Measurements from ENCODE around the gene EFNA1. TPM values are rescaled to one million over a fixed set of nuclear protein-coding genes. Genes with fewer than 3 reads are reported as not detected.

Gene EFNA1
- polyA plus RNA-seq, 2 of the 4 experiments (the other 2 are of a cell fraction): 25.1 to 38.9 TPM

Small RNA genes within 50 kb of the gene (small RNA-seq; reads per million reads assigned to genes)
- 0 reads per million in 6 experiments for gene HMGN2P18
- gene RF00019: 0 reads per million in 6 experiments

Other genes with a start within 250 kb of the EFNA1 start
- 31.4 and 35.7 TPM in 2 replicates for gene PMVK, start 191.2 kb upstream of the EFNA1 start, polyA plus RNA-seq (2011; rRNA removed)
- 52.0 to 57.3 TPM (median 53.0 TPM) in 3 replicates for gene PMVK, start 191.2 kb upstream of the EFNA1 start, polyA plus RNA-seq (2017; fragmentation: RNase III; extraction: RNeasy Plus Mini Kit Qiagen cat#74134 plus additional on column Dnase treatment)
- gene PBXIP1, start 171.8 kb upstream of the EFNA1 start, polyA plus RNA-seq (2011; rRNA removed): 15.0 and 16.8 TPM in 2 replicates
- gene PBXIP1, start 171.8 kb upstream of the EFNA1 start, polyA plus RNA-seq (2017; fragmentation: RNase III; extraction: RNeasy Plus Mini Kit Qiagen cat#74134 plus additional on column Dnase treatment): 13.9 to 22.4 TPM (median 20.8 TPM) in 3 replicates
- 24.6 and 25.8 TPM in 2 replicates for gene PYGO2, start 166.1 kb upstream of the EFNA1 start, polyA plus RNA-seq (2011; rRNA removed)
- 15.7 to 18.9 TPM (median 18.3 TPM) in 3 replicates for gene PYGO2, start 166.1 kb upstream of the EFNA1 start, polyA plus RNA-seq (2017; fragmentation: RNase III; extraction: RNeasy Plus Mini Kit Qiagen cat#74134 plus additional on column Dnase treatment)
- 174 and 203 TPM in 2 replicates for gene SHC1, start 157.1 kb upstream of the EFNA1 start, polyA plus RNA-seq (2011; rRNA removed)
- 117 to 124 TPM (median 118 TPM) in 3 replicates for gene SHC1, start 157.1 kb upstream of the EFNA1 start, polyA plus RNA-seq (2017; fragmentation: RNase III; extraction: RNeasy Plus Mini Kit Qiagen cat#74134 plus additional on column Dnase treatment)
- 725 and 787 TPM in 2 replicates for gene CKS1B, start 153.2 kb upstream of the EFNA1 start, polyA plus RNA-seq (2011; rRNA removed)
- gene CKS1B, start 153.2 kb upstream of the EFNA1 start, polyA plus RNA-seq (2017; fragmentation: RNase III; extraction: RNeasy Plus Mini Kit Qiagen cat#74134 plus additional on column Dnase treatment): 345 to 366 TPM (median 356 TPM) in 3 replicates
- gene FLAD1, start 144.5 kb upstream of the EFNA1 start, polyA plus RNA-seq (2011; rRNA removed): 43.5 and 57.1 TPM in 2 replicates
- 34.1 to 38.2 TPM (median 36.0 TPM) in 3 replicates for gene FLAD1, start 144.5 kb upstream of the EFNA1 start, polyA plus RNA-seq (2017; fragmentation: RNase III; extraction: RNeasy Plus Mini Kit Qiagen cat#74134 plus additional on column Dnase treatment)
- gene LENEP, start 134.3 kb upstream of the EFNA1 start, polyA plus RNA-seq (2011; rRNA removed): 0.32 TPM in 1 of 2 replicates, not detected in the other
- not detected in 3 replicates for gene LENEP, start 134.3 kb upstream of the EFNA1 start, polyA plus RNA-seq (2017; fragmentation: RNase III; extraction: RNeasy Plus Mini Kit Qiagen cat#74134 plus additional on column Dnase treatment)
- gene ZBTB7B, start 125.1 kb upstream of the EFNA1 start, polyA plus RNA-seq (2011; rRNA removed): 20.5 and 20.8 TPM in 2 replicates
- gene ZBTB7B, start 125.1 kb upstream of the EFNA1 start, polyA plus RNA-seq (2017; fragmentation: RNase III; extraction: RNeasy Plus Mini Kit Qiagen cat#74134 plus additional on column Dnase treatment): 24.7 to 30.7 TPM (median 29.0 TPM) in 3 replicates
- gene DCST2, start 94.1 kb upstream of the EFNA1 start, polyA plus RNA-seq (2011; rRNA removed): 1.0 and 1.5 TPM in 2 replicates
- 0.23 to 0.46 TPM (median 0.43 TPM) in 3 replicates for gene DCST2, start 94.1 kb upstream of the EFNA1 start, polyA plus RNA-seq (2017; fragmentation: RNase III; extraction: RNeasy Plus Mini Kit Qiagen cat#74134 plus additional on column Dnase treatment)
- gene DCST1, start 94.1 kb upstream of the EFNA1 start, polyA plus RNA-seq (2011; rRNA removed): 0.06 TPM in 1 of 2 replicates, not detected in the other
- gene DCST1, start 94.1 kb upstream of the EFNA1 start, polyA plus RNA-seq (2017; fragmentation: RNase III; extraction: RNeasy Plus Mini Kit Qiagen cat#74134 plus additional on column Dnase treatment): not detected in 3 replicates
- gene ADAM15, start 76.6 kb upstream of the EFNA1 start, polyA plus RNA-seq (2011; rRNA removed): 25.6 and 33.6 TPM in 2 replicates
- gene ADAM15, start 76.6 kb upstream of the EFNA1 start, polyA plus RNA-seq (2017; fragmentation: RNase III; extraction: RNeasy Plus Mini Kit Qiagen cat#74134 plus additional on column Dnase treatment): 33.0 to 35.2 TPM (median 34.2 TPM) in 3 replicates
- gene EFNA4, start 64.1 kb upstream of the EFNA1 start, polyA plus RNA-seq (2011; rRNA removed): 3.1 and 4.9 TPM in 2 replicates
- gene EFNA4, start 64.1 kb upstream of the EFNA1 start, polyA plus RNA-seq (2017; fragmentation: RNase III; extraction: RNeasy Plus Mini Kit Qiagen cat#74134 plus additional on column Dnase treatment): 6.1 to 8.7 TPM (median 7.5 TPM) in 3 replicates
- 1.9 and 2.6 TPM in 2 replicates for gene EFNA3, start 49.0 kb upstream of the EFNA1 start, polyA plus RNA-seq (2011; rRNA removed)
- 2.0 to 3.2 TPM (median 2.7 TPM) in 3 replicates for gene EFNA3, start 49.0 kb upstream of the EFNA1 start, polyA plus RNA-seq (2017; fragmentation: RNase III; extraction: RNeasy Plus Mini Kit Qiagen cat#74134 plus additional on column Dnase treatment)
- gene SLC50A1, start 8.0 kb downstream of the EFNA1 start, polyA plus RNA-seq (2011; rRNA removed): 39.3 and 39.4 TPM in 2 replicates
- 28.2 to 30.7 TPM (median 28.9 TPM) in 3 replicates for gene SLC50A1, start 8.0 kb downstream of the EFNA1 start, polyA plus RNA-seq (2017; fragmentation: RNase III; extraction: RNeasy Plus Mini Kit Qiagen cat#74134 plus additional on column Dnase treatment)
- gene DPM3, start 12.7 kb downstream of the EFNA1 start, polyA plus RNA-seq (2011; rRNA removed): 22.8 and 33.7 TPM in 2 replicates
- gene DPM3, start 12.7 kb downstream of the EFNA1 start, polyA plus RNA-seq (2017; fragmentation: RNase III; extraction: RNeasy Plus Mini Kit Qiagen cat#74134 plus additional on column Dnase treatment): 67.5 to 83.0 TPM (median 80.3 TPM) in 3 replicates
- 154 and 227 TPM in 2 replicates for gene KRTCAP2, start 45.4 kb downstream of the EFNA1 start, polyA plus RNA-seq (2011; rRNA removed)
- 216 to 218 TPM (median 217 TPM) in 3 replicates for gene KRTCAP2, start 45.4 kb downstream of the EFNA1 start, polyA plus RNA-seq (2017; fragmentation: RNase III; extraction: RNeasy Plus Mini Kit Qiagen cat#74134 plus additional on column Dnase treatment)
- gene TRIM46, start 46.0 kb downstream of the EFNA1 start, polyA plus RNA-seq (2011; rRNA removed): 1.1 and 1.5 TPM in 2 replicates
- 1.7 to 2.8 TPM (median 2.7 TPM) in 3 replicates for gene TRIM46, start 46.0 kb downstream of the EFNA1 start, polyA plus RNA-seq (2017; fragmentation: RNase III; extraction: RNeasy Plus Mini Kit Qiagen cat#74134 plus additional on column Dnase treatment)
- gene THBS3, start 80.0 kb downstream of the EFNA1 start, polyA plus RNA-seq (2011; rRNA removed): 13.8 and 16.2 TPM in 2 replicates
- 8.9 to 14.2 TPM (median 12.1 TPM) in 3 replicates for gene THBS3, start 80.0 kb downstream of the EFNA1 start, polyA plus RNA-seq (2017; fragmentation: RNase III; extraction: RNeasy Plus Mini Kit Qiagen cat#74134 plus additional on column Dnase treatment)
- gene MTX1, start 80.8 kb downstream of the EFNA1 start, polyA plus RNA-seq (2011; rRNA removed): 53.4 and 73.9 TPM in 2 replicates
- 64.5 to 67.2 TPM (median 67.1 TPM) in 3 replicates for gene MTX1, start 80.8 kb downstream of the EFNA1 start, polyA plus RNA-seq (2017; fragmentation: RNase III; extraction: RNeasy Plus Mini Kit Qiagen cat#74134 plus additional on column Dnase treatment)
- gene ENTREP3, start 127.6 kb downstream of the EFNA1 start, polyA plus RNA-seq (2011; rRNA removed): 8.4 and 10.7 TPM in 2 replicates
- gene ENTREP3, start 127.6 kb downstream of the EFNA1 start, polyA plus RNA-seq (2017; fragmentation: RNase III; extraction: RNeasy Plus Mini Kit Qiagen cat#74134 plus additional on column Dnase treatment): 22.4 to 29.5 TPM (median 27.3 TPM) in 3 replicates
- gene SCAMP3, start 134.5 kb downstream of the EFNA1 start, polyA plus RNA-seq (2011; rRNA removed): 135 and 147 TPM in 2 replicates
- gene SCAMP3, start 134.5 kb downstream of the EFNA1 start, polyA plus RNA-seq (2017; fragmentation: RNase III; extraction: RNeasy Plus Mini Kit Qiagen cat#74134 plus additional on column Dnase treatment): 73.1 to 78.1 TPM (median 75.9 TPM) in 3 replicates
- 45.7 and 51.0 TPM in 2 replicates for gene CLK2, start 145.6 kb downstream of the EFNA1 start, polyA plus RNA-seq (2011; rRNA removed)
- 32.4 to 37.9 TPM (median 37.5 TPM) in 3 replicates for gene CLK2, start 145.6 kb downstream of the EFNA1 start, polyA plus RNA-seq (2017; fragmentation: RNase III; extraction: RNeasy Plus Mini Kit Qiagen cat#74134 plus additional on column Dnase treatment)
- gene HCN3, start 149.6 kb downstream of the EFNA1 start, polyA plus RNA-seq (2011; rRNA removed): 4.1 and 7.3 TPM in 2 replicates
- gene HCN3, start 149.6 kb downstream of the EFNA1 start, polyA plus RNA-seq (2017; fragmentation: RNase III; extraction: RNeasy Plus Mini Kit Qiagen cat#74134 plus additional on column Dnase treatment): 5.3 to 8.1 TPM (median 7.6 TPM) in 3 replicates
- 0.03 TPM in 1 of 2 replicates, not detected in the other for gene PKLR, start 173.6 kb downstream of the EFNA1 start, polyA plus RNA-seq (2011; rRNA removed)
- gene PKLR, start 173.6 kb downstream of the EFNA1 start, polyA plus RNA-seq (2017; fragmentation: RNase III; extraction: RNeasy Plus Mini Kit Qiagen cat#74134 plus additional on column Dnase treatment): 0.03 TPM in 1 of 3 replicates, not detected in the others
- 143 and 148 TPM in 2 replicates for gene FDPS, start 181.0 kb downstream of the EFNA1 start, polyA plus RNA-seq (2011; rRNA removed)
- gene FDPS, start 181.0 kb downstream of the EFNA1 start, polyA plus RNA-seq (2017; fragmentation: RNase III; extraction: RNeasy Plus Mini Kit Qiagen cat#74134 plus additional on column Dnase treatment): 176 to 228 TPM (median 205 TPM) in 3 replicates
- gene RUSC1, start 193.0 kb downstream of the EFNA1 start, polyA plus RNA-seq (2011; rRNA removed): 27.8 and 29.1 TPM in 2 replicates
- gene RUSC1, start 193.0 kb downstream of the EFNA1 start, polyA plus RNA-seq (2017; fragmentation: RNase III; extraction: RNeasy Plus Mini Kit Qiagen cat#74134 plus additional on column Dnase treatment): 27.5 to 32.2 TPM (median 30.9 TPM) in 3 replicates

Data from A549 (cell line).